HG02943 (cell line): ENCODE data around the gene ZNF554.

Experiments
- ATAC-seq: cut with Tn5 transposase; IDR thresholded peaks from one replicate; pipeline ENCODE4 v1.9.1; 2021; ENCODE audit warnings: mild to moderate bottlenecking, low read depth, moderate library complexity; ENCODE audit not compliant: unreplicated experiment

Gene ZNF554

DNA sequence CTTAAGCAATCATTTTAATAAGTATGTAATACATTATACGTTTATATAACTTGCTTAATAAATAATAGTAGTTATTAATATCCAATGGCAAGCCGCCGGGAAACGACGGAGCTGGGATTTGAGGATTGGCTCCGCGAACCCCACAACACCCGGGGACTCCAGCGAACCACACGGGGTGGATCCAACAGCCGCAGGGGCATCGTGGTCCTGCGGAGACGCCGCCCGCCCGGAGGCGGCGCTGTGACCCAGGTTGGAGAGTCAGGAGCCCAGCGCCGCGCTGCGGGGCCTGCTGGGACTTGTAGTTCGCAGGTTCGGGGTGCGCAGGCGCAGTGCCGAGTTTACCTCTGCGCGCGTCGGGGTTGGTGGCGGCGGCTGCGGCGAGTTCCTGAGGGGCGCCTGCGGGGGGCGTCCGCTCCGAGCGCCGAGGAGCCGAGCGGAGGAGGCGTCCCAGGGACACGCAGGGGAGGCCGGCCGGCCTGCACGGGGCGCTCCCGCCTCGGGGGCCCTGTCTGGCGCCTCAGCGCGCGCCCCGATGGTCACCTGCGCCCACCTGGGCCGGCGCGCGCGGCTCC, at the start of gene ZNF554:
TSS of gene ZNF554 (plus strand) at position 329 of the 572 bp plus-strand sequence. CDS start at position 533, 204 bp downstream.
- ATAC-seq = peak; percentile 85

- no peak for ATAC-seq
These were observed 49.3 kb upstream of the ZNF554 start for GRCh38 chr19:2770055-2771013.

DNA sequence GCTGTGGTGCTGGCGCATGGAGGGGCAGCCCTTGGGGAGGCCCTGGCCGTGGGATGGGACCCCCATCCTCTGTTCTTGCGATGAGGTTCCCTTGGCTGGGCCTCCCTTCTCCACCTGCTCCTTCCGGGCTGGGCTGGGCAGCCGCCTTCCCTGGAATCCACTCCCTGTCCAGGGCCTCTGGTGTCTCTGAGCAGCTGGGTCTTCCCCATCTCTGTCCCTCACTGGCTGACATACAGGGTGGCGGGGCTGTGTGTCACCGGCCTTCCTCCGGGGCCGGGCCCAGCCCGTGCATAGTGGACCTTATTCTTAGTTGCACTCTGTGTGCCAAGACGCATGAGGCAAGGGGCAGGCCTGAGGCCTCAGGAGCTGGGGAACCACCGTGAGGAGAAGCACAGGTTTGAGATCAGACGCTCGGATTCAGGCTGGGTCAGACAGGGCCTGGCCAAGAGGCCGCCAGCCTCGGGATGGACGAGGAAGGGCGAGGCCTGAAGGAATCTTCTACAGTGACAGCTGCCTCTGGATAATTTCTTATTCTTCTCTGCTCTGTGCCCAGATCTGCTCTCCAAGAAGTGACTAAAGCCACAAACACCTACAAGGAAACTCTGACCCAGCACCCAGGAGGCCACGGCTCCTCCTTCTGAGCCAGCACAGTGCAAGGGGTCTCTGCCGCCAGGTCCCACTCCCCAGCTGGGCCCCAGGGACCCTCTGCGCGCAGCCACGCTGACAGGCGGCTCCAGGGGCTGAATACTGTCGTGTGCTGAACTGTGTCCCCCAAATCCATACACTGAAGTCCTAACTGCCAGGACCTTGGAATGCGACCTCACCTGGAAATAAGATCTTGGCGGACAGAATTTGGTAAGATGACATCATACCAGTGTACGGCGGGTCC, 47.6 kb upstream of the ZNF554 start:
- ATAC-seq = no peak

GRCh38 chr19:2774083-2774679, 45.5 kb upstream of the ZNF554 start:
- ATAC-seq = no peak

DNA sequence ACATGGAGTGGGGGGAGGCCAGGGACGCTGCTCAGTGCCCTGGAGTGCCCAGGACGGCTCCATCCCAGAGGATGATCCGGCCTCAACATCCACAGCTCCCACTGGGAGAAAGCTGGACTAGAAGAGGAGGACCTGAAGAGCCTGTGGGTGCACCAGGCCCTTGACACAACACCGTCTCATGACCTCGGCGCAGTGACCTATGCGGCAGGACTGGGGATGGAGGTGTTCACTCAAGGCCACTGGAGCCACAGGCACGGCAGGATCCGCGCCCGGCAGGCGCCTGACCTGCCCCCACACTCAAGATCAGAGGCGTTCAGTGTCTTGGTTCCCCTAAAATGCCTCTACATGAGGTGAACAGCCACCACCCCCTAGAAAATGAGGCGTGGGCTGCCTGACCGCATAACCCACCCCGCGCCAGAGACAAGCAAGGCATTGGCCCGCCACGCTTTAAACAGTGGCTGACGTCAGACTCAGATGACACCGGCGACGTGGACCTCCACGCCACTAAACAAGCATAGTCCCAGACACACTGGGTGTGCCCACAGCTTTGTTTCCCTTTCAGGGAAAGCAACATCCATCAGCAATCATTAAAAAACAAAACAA, 44.6 kb upstream of the ZNF554 start:
- no peak for ATAC-seq

DNA sequence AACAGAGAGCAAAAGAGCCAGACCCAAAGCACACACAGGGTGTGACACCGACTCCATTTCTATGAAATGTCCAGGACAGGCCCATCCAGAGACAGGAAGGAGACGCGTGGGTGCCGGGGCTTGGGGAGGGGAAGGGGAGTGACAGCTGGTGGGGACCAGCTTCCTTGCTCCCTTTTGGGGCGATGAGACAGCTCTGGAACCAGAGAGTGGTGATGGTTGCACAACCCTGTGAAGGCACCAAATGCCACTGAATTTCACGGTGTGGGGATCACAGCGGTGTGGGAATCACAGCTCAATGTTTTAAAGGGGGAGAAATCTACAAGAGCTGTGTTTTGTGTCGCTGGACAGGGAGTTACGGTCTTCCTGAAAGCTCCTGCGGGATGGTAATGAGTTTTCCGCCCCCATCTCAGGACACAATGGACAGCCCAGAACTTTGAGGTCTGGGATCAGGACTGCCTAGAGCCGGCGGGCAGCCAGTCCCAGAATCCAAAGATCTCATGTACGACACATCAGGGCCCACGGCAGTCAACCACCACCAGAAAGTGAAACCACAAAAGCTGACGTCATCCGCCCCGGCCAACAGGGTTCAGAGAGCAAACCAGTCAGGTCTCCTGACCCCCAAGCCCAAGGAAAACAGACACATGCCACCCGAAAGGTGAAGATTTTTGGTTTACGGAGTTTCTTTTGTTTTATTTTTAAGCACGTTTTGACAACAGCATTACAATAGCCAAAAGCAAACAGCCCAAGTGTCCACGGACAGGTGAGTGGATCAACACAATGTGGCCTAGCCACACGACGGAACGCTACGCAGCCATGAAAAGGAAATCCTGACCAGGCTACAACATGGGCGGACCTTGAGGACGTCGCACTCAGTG, 43.9 kb upstream of the ZNF554 start:
- no peak for ATAC-seq

DNA sequence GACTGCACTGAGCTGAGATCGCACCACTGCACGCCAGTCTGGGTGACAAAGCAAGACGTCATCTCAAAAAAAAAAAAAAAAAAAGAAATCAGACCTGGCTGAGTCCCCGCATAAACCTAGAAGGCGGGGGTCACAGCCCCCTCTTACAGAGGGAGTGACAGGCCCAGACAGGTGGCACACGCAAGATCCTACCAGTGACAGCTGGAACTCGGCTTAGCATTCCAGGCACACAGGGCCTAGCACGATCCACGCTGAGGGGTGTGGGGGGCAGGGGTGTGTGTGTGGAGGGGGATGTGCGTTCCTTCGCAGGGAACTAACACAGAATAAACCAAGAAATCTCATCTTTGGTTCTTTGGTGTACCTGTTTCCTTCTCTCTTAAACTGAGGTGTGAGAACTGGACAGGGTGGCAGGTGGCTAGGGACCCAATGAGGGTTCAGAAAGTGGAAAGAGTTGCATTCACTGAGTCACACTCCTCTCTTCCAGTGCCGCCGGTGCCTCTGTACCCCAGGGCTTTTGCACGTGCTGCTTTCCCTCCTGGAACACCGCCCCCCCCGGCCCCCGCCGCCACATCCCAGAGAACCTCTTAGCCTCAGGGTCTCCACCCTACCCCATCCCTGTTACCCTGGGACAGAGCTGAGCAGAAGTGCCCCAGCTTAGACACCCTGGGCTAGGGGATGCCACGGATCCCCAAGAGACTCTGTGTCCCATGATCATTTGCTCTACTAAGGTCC, 41.5 kb upstream of the ZNF554 start:
- ATAC-seq = no peak

- ATAC-seq = no peak
These were observed 40.4 kb upstream of the ZNF554 start for GRCh38 chr19:2779121-2779740.

GRCh38 chr19:2780284-2780683, 39.4 kb upstream of the ZNF554 start:
- ATAC-seq = no peak

DNA sequence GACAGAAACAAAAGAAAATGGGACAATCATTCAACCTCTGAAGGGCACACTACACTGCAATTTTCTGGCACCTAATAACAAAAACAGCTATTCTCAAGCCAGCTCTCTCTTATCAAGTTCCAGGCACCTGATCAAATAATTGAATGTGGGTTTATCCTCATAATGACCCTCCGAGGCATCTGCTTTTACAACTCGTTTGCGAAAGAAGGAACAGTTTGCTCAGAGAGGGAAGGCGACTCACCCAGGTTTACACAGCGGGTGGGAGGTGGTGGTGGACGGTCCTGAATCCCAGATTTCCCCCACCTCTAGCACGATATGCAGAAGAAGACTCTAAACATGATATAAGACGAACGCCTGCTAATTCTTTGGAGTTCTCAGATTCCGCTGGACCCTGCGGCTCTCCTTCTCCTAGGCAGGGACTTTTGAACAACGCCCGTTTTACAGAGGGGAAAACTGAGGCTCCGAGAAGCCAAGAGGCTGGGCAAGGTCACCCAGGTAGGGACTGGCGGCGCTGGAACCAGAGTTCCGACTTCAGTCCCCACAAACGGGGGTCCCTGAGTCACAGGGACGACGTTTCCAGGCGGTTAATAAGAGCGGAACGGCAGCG, 37.2 kb upstream of the ZNF554 start:
- ATAC-seq = no peak

DNA sequence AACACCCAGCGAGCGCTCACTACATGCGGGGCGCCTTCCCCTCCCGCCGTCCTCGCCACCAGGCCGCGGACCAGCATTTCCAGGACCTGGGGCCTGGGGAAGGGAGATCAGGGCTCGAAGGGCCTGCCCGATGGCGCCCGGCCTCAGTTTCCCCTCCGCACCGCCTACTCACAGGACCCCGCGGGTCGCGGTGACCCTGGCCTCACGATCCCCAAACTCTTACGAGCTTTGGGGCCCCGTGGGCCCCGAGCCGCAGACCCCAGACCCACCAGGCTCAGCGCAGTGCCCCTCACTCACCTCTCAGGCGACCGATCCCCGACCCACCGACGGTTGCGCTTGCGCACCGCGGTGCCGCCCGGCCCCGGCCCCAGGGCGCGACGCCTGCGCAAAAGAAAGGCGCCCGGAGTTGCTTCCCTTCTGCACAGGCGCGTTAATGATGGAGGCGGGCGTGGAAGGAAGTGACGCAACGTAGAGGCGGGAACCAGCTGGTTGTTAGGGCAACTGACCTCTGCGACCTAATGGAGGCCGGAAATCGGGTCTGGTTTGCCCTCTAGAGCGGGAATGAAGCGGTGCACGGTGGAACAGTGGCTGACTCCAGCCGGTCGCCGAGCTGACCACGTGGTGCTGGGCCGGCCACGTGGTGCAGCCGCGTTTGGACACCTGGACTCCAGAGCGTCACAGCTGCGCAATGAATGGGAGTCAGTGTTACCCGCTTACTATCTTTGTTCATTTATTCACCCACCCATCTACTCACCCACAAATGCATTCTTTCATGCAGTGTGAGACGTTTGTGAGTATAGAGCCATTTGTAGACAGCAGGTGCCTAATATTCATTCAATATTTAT, 36.5 kb upstream of the ZNF554 start, which contains the start of gene SGTA:
TSS of gene SGTA (minus strand) at position 338 of the 845 bp plus-strand sequence. CDS start 14,205 bp downstream, outside the sequence.
- peak; percentile 66 for ATAC-seq

- ATAC-seq = no peak
These were observed 35.9 kb upstream of the ZNF554 start for GRCh38 chr19:2783781-2784145.

- peak; percentile 60 for ATAC-seq
These were observed 34.2 kb upstream of the ZNF554 start, which contains the start of gene THOP1 for GRCh38 chr19:2785244-2785997. THOP1 (plus strand) TSS chr19:2785503; CDS start chr19:2785663, 160 bp downstream.

DNA sequence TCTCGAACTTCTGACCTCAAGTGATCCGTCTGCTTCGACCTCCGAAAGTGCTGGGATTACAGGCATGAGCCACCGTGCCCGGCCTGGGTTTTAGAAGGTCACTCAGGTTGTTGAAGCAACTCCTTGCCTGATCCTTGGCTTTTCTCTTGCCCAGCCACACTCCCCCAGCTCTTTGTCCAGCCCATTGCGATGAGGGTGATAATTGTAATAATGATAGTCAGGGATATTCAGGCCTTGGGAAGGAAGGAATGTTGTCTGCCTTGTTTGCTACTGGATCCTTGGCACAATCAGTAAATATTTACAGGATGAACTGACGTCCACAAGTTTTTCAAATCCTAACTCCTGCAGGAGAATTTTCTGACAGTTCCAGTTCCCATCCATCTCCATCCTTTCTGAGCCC, 32.6 kb upstream of the ZNF554 start:
- ATAC-seq = no peak

DNA sequence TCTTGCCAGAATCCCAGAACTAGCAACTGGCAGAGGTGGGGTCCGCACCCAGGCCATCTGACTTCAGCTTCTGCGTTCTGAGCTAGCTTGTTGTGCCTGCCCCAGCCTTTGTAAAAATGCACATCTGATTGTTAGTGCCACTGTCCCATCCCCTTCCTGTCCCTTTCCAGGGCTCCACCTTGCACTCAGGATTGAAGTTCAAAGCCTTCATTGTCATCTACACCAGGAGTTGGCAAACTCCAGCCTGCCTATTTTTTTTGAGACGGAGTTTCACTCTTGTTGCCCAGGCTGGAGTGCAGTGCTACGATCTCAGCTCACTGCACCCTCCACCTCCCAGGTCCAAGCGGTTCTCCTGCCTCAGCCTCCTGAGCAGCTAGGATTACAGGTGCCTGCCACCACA, 31.4 kb upstream of the ZNF554 start:
- no peak for ATAC-seq

DNA sequence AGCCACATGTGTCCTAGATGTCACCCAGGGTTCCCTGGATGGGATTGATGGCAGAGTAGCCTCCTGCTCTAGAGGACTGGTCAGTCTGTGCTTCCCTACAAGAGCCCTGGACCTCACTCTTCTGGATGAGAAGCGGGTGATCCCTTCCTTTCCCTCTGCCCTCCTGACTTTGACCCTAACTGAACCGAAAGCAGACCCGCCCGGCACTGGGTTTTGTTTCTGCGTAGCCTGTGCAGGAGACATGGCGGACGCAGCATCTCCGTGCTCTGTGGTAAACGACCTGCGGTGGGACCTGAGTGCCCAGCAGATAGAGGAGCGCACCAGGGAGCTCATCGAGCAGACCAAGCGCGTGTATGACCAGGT, 29.5 kb upstream of the ZNF554 start:
- no peak for ATAC-seq
